SH-SY5Y (cell line): ENCODE results near the gene NSUN2.

Experiments used
- GATA2 ChIP-seq: IDR thresholded peaks from 2 replicates; pipeline ENCODE4 v1.6.1; 2011; ENCODE audit warnings: mild to moderate bottlenecking, low read depth, low read length
- GATA3 ChIP-seq: IDR thresholded peaks from 2 replicates; pipeline ENCODE4 v1.6.1; 2011; ENCODE audit warnings: low read depth, mild to moderate bottlenecking, low read length, moderate library complexity

GRCh38 chr5:6673031-6673430 lies 40.2 kb upstream of the NSUN2 start:
- TF ChIP-seq GATA3 (no peak), GATA2 (no peak)
